Tibial nerve (tissue), 4 donors: Measurements from ENCODE around the gene KAT2A. TPM values are rescaled to one million over a fixed set of nuclear protein-coding genes. Genes with fewer than 3 reads are reported as not detected.

ENCODE experiments used
- DNase-seq, 2 donors: peaks; one replicate each; pipeline ENCODE4 v3.0.0-alpha.2; 2019; ENCODE audit warnings: low spot score in 2 of 2
- H3K27ac ChIP-seq, 4 donors: fragments of 200-600 bp; sonication (generic) in 3 of 4; one replicate each; pipeline ENCODE4 v1.5.1; 2017 to 2019; ENCODE audit warnings: mild to moderate bottlenecking in 1 of 4
- H3K27me3 ChIP-seq, 2 donors: fragments of 200-600 bp; sonication (generic) in 1 of 2; one replicate each; pipeline versions ENCODE4 v1.5.1 to v1.6.0; 2017 to 2019
- H3K36me3 ChIP-seq, 3 donors: fragments of 200-600 bp; sonication (generic); one replicate each; pipeline ENCODE4 v1.5.1; 2018 to 2019
- H3K4me1 ChIP-seq, 4 donors: fragments of 200-600 bp; sonication (generic) in 3 of 4; one replicate each; pipeline ENCODE4 v1.5.1; 2017 to 2019
- H3K4me3 ChIP-seq, 4 donors: fragments of 200-600 bp; sonication (generic) in 3 of 4; one replicate each; pipeline ENCODE4 v1.5.1; 2017 to 2019; ENCODE audit warnings: mild to moderate bottlenecking in 1 of 4, moderate library complexity in 1 of 4
- H3K9me3 ChIP-seq, 4 donors: fragments of 200-600 bp; sonication (generic) in 3 of 4; one replicate each; pipeline ENCODE4 v1.5.1; 2017 to 2019
- CTCF ChIP-seq, 5 experiments: fragments of 200-600 bp in 3 of 5; fragments of 450-650 bp in 2 of 5; sonication (generic) in 3 of 5; IDR thresholded peaks; one replicate each; pipeline ENCODE4 v1.5.1; 2016 to 2019; ENCODE audit warnings: antibody characterized with exemption in 5 of 5, mild to moderate bottlenecking in 3 of 5, moderate library complexity in 2 of 5
- EP300 ChIP-seq, 2 donors: sonication (generic); formaldehyde crosslinking; IDR thresholded peaks; one replicate each; pipeline ENCODE4 v1.6.1; 2017; ENCODE audit warnings: antibody characterized with exemption in 2 of 2, mild to moderate bottlenecking in 1 of 2
- POLR2A ChIP-seq, 2 donors: fragments of 450-650 bp; IDR thresholded peaks; one replicate each; pipeline ENCODE4 v1.6.1; 2017; ENCODE audit warnings: antibody characterized with exemption in 2 of 2, mild to moderate bottlenecking in 2 of 2, moderate library complexity in 2 of 2
- WGBS, 2 donors: methylation state at CpG; one replicate each; pipeline ENCODE4 v1.1.5; 2018; 5-methylcytosine and 5-hydroxymethylcytosine counted together
- total RNA-seq, 4 donors: library from RNA; depleted of rRNA; stranded (reverse); fragments of >200 nt; gene quantifications; one replicate each; pipeline ENCODE4 v1.1.0, GENCODE V29; 2016

KAT2A gene
- total RNA-seq, 4 donors from 2014 or later, result 92.2 to 143 (median 105) TPM

DNA sequence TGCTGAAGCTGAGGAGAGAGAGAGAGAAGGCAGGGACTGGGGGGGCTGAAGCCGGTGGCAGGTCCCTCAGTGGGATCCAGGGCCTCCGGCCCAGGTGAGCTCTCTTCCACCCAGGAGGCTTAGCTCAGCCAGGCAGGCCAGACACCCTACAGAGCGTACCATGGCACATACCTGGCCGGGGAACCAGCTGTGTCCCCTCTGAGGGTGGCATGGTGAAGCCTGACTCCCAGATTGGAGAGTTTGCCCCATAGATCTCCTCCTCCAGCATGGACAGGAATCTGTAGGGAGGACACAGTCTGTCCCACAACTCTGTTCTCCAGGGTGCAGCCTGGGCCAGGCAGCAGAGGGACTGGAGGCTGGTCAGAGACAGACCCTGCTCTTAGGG lies 3.0 kb downstream of the KAT2A start:
- Histone ChIP-seq H3K9me3 (no peaks in the 10 kb centered on the region), H3K36me3 (peaks cover 0 to 68% (median 0%) of the 10 kb centered on the region in 3 donors), H3K27ac (no peak overlapping the region), H3K4me3 (no peak overlapping the region), H3K4me1 (peaks cover 0 to 47% (median 18%) of the 10 kb centered on the region in 4 donors), H3K27me3 (no peaks in the 10 kb centered on the region)
- TF ChIP-seq CTCF (IDR thresholded peaks at IDR 0.05), result no peak
- no peak for TF ChIP-seq EP300 (IDR thresholded peaks at IDR 0.05)
- no peak for TF ChIP-seq POLR2A (IDR thresholded peaks at IDR 0.05)
- WGBS, 2 donors, result 90 to 98% methylated on average over 4 of the region's 4 CpGs
- no peak for DNase-seq

GRCh38 chr17:42117397-42118125 lies 3.6 kb downstream of the KAT2A start:
- H3K27me3 ChIP-seq, result no peaks in the 10 kb centered on the region
- H3K4me1 ChIP-seq, result peaks cover 0 to 49% (median 23%) of the 10 kb centered on the region in 4 donors
- no peak for TF ChIP-seq POLR2A (IDR thresholded peaks at IDR 0.05)
- no peak for TF ChIP-seq EP300 (IDR thresholded peaks at IDR 0.05)
- no peak for TF ChIP-seq CTCF (IDR thresholded peaks at IDR 0.05)
- no peak overlapping the region for H3K27ac ChIP-seq
- DNase-seq, result no peak
- H3K9me3 ChIP-seq, result no peaks in the 10 kb centered on the region
- H3K36me3 ChIP-seq, result peaks cover 0 to 68% (median 0%) of the 10 kb centered on the region in 3 donors
- 79 to 86% methylated on average over 23 to 29 of the region's 30 CpGs for WGBS, 2 donors
- H3K4me3 ChIP-seq, result no peak overlapping the region

DNA sequence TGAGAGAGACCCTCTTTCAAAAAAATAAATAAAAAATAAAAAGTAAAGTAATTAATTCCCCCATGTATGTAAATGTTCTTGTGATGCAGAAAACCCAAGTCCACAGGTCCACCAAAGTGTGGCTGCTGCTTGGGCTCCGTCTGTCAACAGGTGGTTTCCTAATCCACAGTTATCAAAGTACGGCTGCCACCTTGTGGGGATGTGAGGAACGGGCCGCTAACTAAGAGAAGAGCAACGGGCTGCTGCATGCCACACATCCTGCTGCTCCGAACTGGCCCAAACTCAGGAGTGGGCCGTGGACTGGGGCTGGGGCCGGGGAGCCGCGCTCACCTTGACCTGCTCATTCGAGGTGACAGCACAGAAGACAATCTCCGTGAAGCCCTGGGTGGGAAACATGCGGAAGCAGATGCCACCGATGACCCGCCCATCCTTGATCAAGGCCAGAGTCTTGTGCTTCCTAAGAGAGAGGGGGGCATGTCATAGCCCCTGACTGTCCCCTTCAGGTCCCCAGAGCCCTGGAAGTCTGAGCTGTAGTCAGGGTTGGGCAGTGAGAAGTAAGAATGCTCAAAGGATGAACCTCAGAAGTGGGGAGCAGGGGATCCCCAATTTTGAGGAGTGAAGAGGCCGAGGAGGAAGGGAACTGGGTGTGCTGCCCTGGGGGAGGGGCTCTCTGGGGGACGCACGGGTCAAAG lies 4.3 kb downstream of the KAT2A start:
- TF ChIP-seq CTCF (IDR thresholded peaks at IDR 0.05) (peak; percentile 71 to 89 (median 81)), EP300 (IDR thresholded peaks at IDR 0.05) (no peak)

DNA sequence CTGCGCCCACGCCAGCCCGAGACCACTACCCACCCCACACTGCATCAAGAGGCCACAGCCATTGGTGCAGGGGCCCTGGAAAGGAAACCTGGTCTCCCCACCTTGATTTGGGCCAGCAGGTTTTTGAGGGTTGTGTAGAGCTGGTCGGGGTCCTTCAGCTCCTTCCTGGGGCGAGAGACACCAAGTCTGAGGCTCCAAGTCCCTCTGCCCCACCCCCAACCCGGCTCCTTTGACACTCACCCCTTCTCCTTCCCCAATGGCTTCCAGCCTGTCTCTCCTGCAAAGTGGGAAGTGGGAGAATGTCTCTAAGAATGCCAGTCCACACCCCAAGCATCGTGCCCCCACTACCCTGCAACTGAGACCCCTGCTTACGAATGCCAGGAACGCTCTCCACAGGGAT lies 7.0 kb downstream of the KAT2A start:
- H3K9me3 ChIP-seq, result no peaks in the 10 kb centered on the region
- H3K4me1 ChIP-seq, result peaks cover 0 to 41% (median 20%) of the 10 kb centered on the region in 4 donors
- H3K4me3 ChIP-seq, result no peak overlapping the region
- H3K36me3 ChIP-seq, result peaks cover 0 to 68% (median 0%) of the 10 kb centered on the region in 3 donors
- WGBS, 2 donors, result 90 to 95% methylated on average over 9 of the region's 9 CpGs
- TF ChIP-seq EP300 (IDR thresholded peaks at IDR 0.05) (no peak), POLR2A (IDR thresholded peaks at IDR 0.05) (no peak), CTCF (IDR thresholded peaks at IDR 0.05) (no peak)
- H3K27ac ChIP-seq, result peak overlapping the region in 1 of 4 donors; percentile 95
- no peak for DNase-seq
- H3K27me3 ChIP-seq, result no peaks in the 10 kb centered on the region

More for the DNA sequence above, 4.3 kb downstream of the KAT2A start:
- Histone ChIP-seq H3K9me3 (no peaks in the 10 kb centered on the region), H3K4me1 (peaks cover 0 to 45% (median 24%) of the 10 kb centered on the region in 4 donors), H3K27me3 (no peaks in the 10 kb centered on the region), H3K4me3 (no peak overlapping the region), H3K36me3 (peaks cover 0 to 68% (median 0%) of the 10 kb centered on the region in 3 donors), H3K27ac (no peak overlapping the region)
- WGBS, 2 donors, result 31 to 41% methylated on average over 17 to 18 of the region's 18 CpGs
- peak; percentile 85 to 96 for DNase-seq
